HG03196 (cell line): ENCODE results near the gene TLK1.
"Not testable (repeated sequence)": the region's sequence is repeated elsewhere in the genome, so short reads cannot be mapped to it uniquely, and the experiment has no call there.

Experiments used
- ATAC-seq: cut with Tn5 transposase; IDR thresholded peaks from one replicate; pipeline ENCODE4 v1.9.1; 2021; ENCODE audit not compliant: unreplicated experiment

The TLK1 gene

GRCh38 chr2:171086352-171087290 lies 74.1 kb downstream of the TLK1 start:
- no peak for ATAC-seq

GRCh38 chr2:171084128-171084527 lies 76.6 kb downstream of the TLK1 start:
- no peak for ATAC-seq

GRCh38 chr2:171083451-171083850 lies 77.2 kb downstream of the TLK1 start:
- ATAC-seq = no peak

- ATAC-seq = no peak
These were observed 79.0 kb downstream of the TLK1 start for GRCh38 chr2:171081649-171082111.

- no peak for ATAC-seq
These were observed 80.1 kb downstream of the TLK1 start for GRCh38 chr2:171080607-171081006.

GRCh38 chr2:171076422-171076821 lies 84.3 kb downstream of the TLK1 start:
- not testable (repeated sequence) for ATAC-seq

- no peak for ATAC-seq
These were observed 88.5 kb downstream of the TLK1 start for GRCh38 chr2:171072164-171072563.

- no peak for ATAC-seq
These were observed 91.3 kb downstream of the TLK1 start for GRCh38 chr2:171069286-171069956.

- no peak for ATAC-seq
These were observed 94.6 kb downstream of the TLK1 start for GRCh38 chr2:171066110-171066509.

- ATAC-seq = no peak
These were observed 103.1 kb downstream of the TLK1 start for GRCh38 chr2:171057575-171057974.

GRCh38 chr2:171056307-171056706 lies 104.4 kb downstream of the TLK1 start:
- no peak for ATAC-seq

- no peak for ATAC-seq
These were observed 111.0 kb downstream of the TLK1 start for GRCh38 chr2:171049691-171050090.

- no peak for ATAC-seq
These were observed 114.6 kb downstream of the TLK1 start for GRCh38 chr2:171046048-171046560.

GRCh38 chr2:171044416-171044815 lies 116.3 kb downstream of the TLK1 start:
- ATAC-seq = no peak

GRCh38 chr2:171042253-171042969 lies 118.3 kb downstream of the TLK1 start:
- no peak for ATAC-seq

- no peak for ATAC-seq
These were observed 124.2 kb downstream of the TLK1 start for GRCh38 chr2:171036532-171036931.

- no peak for ATAC-seq
These were observed 126.4 kb downstream of the TLK1 start for GRCh38 chr2:171034315-171034714.

- ATAC-seq = no peak
These were observed 135.5 kb downstream of the TLK1 start for GRCh38 chr2:171025214-171025613.

GRCh38 chr2:171018522-171018921 lies 142.2 kb downstream of the TLK1 start:
- ATAC-seq = no peak

GRCh38 chr2:171016125-171016524 lies 144.6 kb downstream of the TLK1 start:
- no peak for ATAC-seq

GRCh38 chr2:171013851-171014250 lies 146.8 kb downstream of the TLK1 start:
- ATAC-seq = no peak
